Kidney (tissue), 14 donors: ENCODE results near the gene TBCK. TPM values are rescaled to one million over a fixed set of nuclear protein-coding genes. Genes with fewer than 3 reads are reported as not detected.

Experiments
- DNase-seq, 5 donors: peaks; one replicate each; pipeline ENCODE4 v3.0.0-alpha.2; 2013 to 2020
- FAIRE-seq: peaks from 2 replicates; lab custom pipeline; 2012; peaks lifted over from hg19 to GRCh38; lab: Jason Lieb, UNC
- H3K27ac ChIP-seq, 2 donors: one replicate each; pipeline ENCODE4 v1.7.0; 2013; ENCODE audit warnings: low read depth in 2 of 2, low read length in 2 of 2, inconsistent platforms in 1 of 2
- H3K27me3 ChIP-seq: one replicate; pipeline ENCODE4 v1.7.1; 2013; ENCODE audit warnings: low read length, inconsistent platforms; ENCODE audit not compliant: control insufficient read depth, insufficient read depth
- H3K36me3 ChIP-seq, 3 donors: one replicate each; pipeline versions ENCODE4 v1.7.0 to v1.7.1; 2013; ENCODE audit warnings: low read length in 3 of 3, control low read depth in 1 of 3, inconsistent platforms in 1 of 3; ENCODE audit not compliant: insufficient read depth in 3 of 3, control insufficient read depth in 2 of 3
- H3K4me1 ChIP-seq, 3 donors: one replicate each; pipeline versions ENCODE4 v1.7.0 to v1.7.1; 2013; ENCODE audit warnings: low read length in 3 of 3, inconsistent platforms in 1 of 3, low read depth in 1 of 3; ENCODE audit not compliant: control insufficient read depth in 2 of 3, insufficient read depth in 2 of 3
- H3K4me3 ChIP-seq, 3 donors: one replicate each; pipeline versions ENCODE4 v1.7.0 to v1.8.1; 2013; ENCODE audit warnings: low read length in 3 of 3, control low read depth in 1 of 3, inconsistent platforms in 1 of 3
- H3K9ac ChIP-seq, 3 donors: one replicate each; pipeline versions ENCODE4 v1.7.0 to v1.7.1; 2013; ENCODE audit warnings: low read length in 3 of 3, control low read depth in 1 of 3, inconsistent platforms in 1 of 3
- H3K9me3 ChIP-seq, 3 donors: one replicate each; pipeline versions ENCODE4 v1.7.0 to v1.7.1; 2013; ENCODE audit warnings: low read length in 3 of 3, control low read depth in 1 of 3, inconsistent platforms in 1 of 3; ENCODE audit not compliant: control insufficient read depth in 2 of 3, insufficient read depth in 1 of 3
- intact Hi-C: fragments of 100-400 bp; cut with DNase I; formaldehyde crosslinking; loops from one replicate; pipeline ENCODE4 v1.11.1; 2022
- polyA plus RNA-seq: library from polyadenylated mRNA; stranded (reverse); fragments of 350-450 nt; fragmentation: Illumina TruSeq; extraction: RNeasy Lipid Tissue Mini Kit (QIAGEN cat#74804); gene quantifications from one replicate; pipeline ENCODE4 v1.2.3, GENCODE V29; 2014; ENCODE audit warnings: low read depth, low replicate concordance; ENCODE audit not compliant: insufficient read depth
- total RNA-seq: library from RNA; stranded (reverse); fragmentation: NEBNext Ultra II Directional; extraction: Animal tissue kit (Norgen Biotek cat#: 25700); gene quantifications from one replicate; pipeline ENCODE4 v1.2.1, GENCODE V29; 2021
- TF ChIP-seq, protein P1 (sequence below): IDR thresholded peaks from 3 replicates; pipeline ENCODE4 v1.5.1; 2012; ENCODE audit warnings: mild to moderate bottlenecking, moderate library complexity, borderline replicate concordance; ENCODE audit not compliant: insufficient read depth; ENCODE audit errors: extremely low read depth
- donor health status: control.
- donor health status: control.
- donor health status: control.
- donor health status: control.
- donor health status: control.
- donor health status: DM: yes; HTN: yes; CAD: no.
- donor health status: Normal renal cell carcinoma (clear cell type).

The TBCK gene
- total and polyA plus RNA-seq, 2 donors from 2014 or later = 15.8 to 50.0 TPM

DNA sequence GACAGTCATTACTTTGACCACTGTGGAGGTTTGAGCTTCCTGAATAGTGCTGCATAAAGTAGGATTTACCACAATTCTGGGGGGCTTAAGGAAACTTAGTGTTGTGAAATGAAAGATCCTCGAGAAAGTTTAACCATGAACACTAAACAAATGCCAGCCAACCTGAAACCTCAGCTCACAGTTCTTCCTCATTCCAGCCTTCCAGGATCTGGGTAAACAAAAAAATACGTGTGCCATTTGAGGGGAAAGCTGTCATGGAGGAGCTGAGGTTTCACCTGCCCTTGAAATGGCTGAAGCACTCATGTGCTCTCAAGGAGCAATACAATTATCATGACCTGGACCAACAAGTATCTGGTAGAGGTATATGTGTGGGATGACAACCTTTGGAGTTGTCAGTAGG, 278.0 kb downstream of the TBCK start:
- Histone ChIP-seq H3K36me3 (no peaks in the 10 kb centered on the region), H3K4me1 (no peaks in the 10 kb centered on the region), H3K27me3 (no peaks in the 10 kb centered on the region), H3K9me3 (no peaks in the 10 kb centered on the region), H3K9ac (no peak overlapping the region), H3K4me3 (no peak overlapping the region), H3K27ac (no peak overlapping the region)
- intact Hi-C loops = no loop called here
- FAIRE-seq = no peak
- peak in 1 of 5 donors; percentile 23 for DNase-seq
- TF ChIP-seq, protein P1, sequence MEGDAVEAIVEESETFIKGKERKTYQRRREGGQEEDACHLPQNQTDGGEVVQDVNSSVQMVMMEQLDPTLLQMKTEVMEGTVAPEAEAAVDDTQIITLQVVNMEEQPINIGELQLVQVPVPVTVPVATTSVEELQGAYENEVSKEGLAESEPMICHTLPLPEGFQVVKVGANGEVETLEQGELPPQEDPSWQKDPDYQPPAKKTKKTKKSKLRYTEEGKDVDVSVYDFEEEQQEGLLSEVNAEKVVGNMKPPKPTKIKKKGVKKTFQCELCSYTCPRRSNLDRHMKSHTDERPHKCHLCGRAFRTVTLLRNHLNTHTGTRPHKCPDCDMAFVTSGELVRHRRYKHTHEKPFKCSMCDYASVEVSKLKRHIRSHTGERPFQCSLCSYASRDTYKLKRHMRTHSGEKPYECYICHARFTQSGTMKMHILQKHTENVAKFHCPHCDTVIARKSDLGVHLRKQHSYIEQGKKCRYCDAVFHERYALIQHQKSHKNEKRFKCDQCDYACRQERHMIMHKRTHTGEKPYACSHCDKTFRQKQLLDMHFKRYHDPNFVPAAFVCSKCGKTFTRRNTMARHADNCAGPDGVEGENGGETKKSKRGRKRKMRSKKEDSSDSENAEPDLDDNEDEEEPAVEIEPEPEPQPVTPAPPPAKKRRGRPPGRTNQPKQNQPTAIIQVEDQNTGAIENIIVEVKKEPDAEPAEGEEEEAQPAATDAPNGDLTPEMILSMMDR = no peak

DNA sequence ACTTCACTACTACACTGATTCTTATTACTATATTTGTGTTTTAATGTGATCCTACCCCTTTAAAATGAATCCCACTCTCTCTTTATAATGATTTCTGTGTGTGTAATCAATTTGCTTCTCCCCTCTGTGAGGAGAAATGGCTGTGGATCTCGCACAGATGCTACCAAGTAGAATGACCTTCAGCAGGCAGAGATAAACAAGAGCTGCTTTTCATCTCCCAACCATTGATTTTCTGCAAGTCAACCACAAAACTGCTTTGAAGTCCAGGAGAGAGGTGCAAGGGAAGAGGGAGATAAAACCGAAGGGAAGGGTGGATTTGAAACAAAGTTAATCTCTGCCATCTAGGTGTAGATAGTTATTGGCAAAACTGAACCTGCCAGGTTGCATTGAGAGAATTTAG, 279.2 kb downstream of the TBCK start:
- Histone ChIP-seq H3K27me3 (no peaks in the 10 kb centered on the region), H3K27ac (no peak overlapping the region), H3K9me3 (no peaks in the 10 kb centered on the region), H3K4me3 (no peak overlapping the region), H3K4me1 (no peaks in the 10 kb centered on the region), H3K36me3 (no peaks in the 10 kb centered on the region), H3K9ac (no peak overlapping the region)
- DNase-seq = no peak
- TF ChIP-seq, protein P1 = no peak
- intact Hi-C loops = no loop called here
- no peak for FAIRE-seq

DNA sequence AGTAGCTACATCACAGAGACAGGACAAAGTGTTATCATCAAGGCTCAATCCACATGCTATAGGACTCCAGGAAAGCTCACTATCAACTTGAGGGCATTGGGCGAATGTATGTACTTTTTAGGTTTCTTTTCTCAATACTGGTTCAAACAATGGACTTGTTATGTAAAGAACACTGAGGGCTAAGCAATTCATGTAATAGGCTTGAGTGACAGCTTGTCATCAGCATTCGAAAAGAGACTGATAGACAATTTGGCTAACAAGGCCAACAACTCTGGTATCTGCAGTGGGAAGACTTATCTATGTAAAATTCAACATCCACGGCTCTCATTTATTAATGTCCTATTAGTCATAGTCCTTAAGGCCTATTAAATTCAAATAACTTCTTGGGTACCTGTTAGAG, 279.7 kb downstream of the TBCK start:
- H3K4me3 ChIP-seq = no peak overlapping the region
- TF ChIP-seq, protein P1 = no peak
- no peaks in the 10 kb centered on the region for H3K36me3 ChIP-seq
- no peaks in the 10 kb centered on the region for H3K9me3 ChIP-seq
- H3K27me3 ChIP-seq = no peaks in the 10 kb centered on the region
- no peak overlapping the region for H3K9ac ChIP-seq
- intact Hi-C loops = no loop called here
- H3K27ac ChIP-seq = no peak overlapping the region
- H3K4me1 ChIP-seq = no peaks in the 10 kb centered on the region
- no peak for DNase-seq
- no peak for FAIRE-seq

DNA sequence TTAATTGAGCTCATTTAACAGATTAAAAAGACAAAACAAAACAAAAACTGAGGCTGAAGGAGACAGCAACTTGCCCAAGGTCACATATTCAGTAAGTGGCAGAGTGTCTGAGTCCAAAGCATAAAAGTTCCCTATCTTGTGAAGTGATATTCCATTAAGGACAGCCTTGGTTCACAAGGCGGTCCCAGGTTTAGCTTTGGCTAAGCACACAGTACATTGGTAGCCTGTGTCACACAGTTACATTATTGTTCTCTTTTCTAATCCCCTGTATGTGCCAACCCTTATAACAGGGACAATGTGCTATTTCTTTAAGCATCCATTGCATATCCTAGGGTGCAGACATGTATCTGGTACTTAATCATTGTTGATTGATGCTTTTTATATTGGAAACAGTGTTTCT, 280.8 kb downstream of the TBCK start:
- H3K4me1 ChIP-seq = no peaks in the 10 kb centered on the region
- intact Hi-C loops = no loop called here
- no peak overlapping the region for H3K9ac ChIP-seq
- no peaks in the 10 kb centered on the region for H3K9me3 ChIP-seq
- no peak overlapping the region for H3K27ac ChIP-seq
- H3K4me3 ChIP-seq = no peak overlapping the region
- TF ChIP-seq, protein P1 = no peak
- DNase-seq (no peak), FAIRE-seq (no peak)
- no peaks in the 10 kb centered on the region for H3K36me3 ChIP-seq
- no peaks in the 10 kb centered on the region for H3K27me3 ChIP-seq
